ENCODE data around the gene SFMBT2.

DNA sequence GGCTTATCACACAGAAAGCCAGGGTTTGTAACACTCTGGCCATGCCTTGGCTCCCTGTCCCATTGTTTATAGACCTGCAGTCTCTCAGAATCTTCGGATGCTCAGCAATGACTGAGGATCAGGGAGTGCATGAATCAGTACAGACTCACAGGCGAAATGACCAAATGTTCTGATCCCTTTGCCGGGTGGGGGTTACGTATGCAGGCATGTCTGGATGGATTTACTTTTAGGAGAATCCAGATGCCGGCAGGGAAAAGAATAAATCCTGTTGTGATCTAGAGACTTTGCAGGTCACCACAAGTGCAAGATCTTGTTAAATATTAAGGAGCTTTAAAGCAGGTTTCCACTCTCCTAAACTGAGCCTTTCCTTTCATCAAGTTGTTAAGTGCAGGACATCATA lies 149.5 kb downstream of the SFMBT2 start:
- TF ChIP-seq GABPA (IDR thresholded peaks at IDR 0.05; ENCODE audit: low read depth, low read length) (no peak), GABPA (CRISPR knock-in tag; IDR thresholded peaks at IDR 0.05; ENCODE audit: low read depth) (no peak), EZH2 (conservative IDR thresholded peaks at IDR 0.05; ENCODE audit: low read depth, low read length) (no peak), ELF1 (CRISPR knock-in tag; IDR thresholded peaks at IDR 0.05) (no peak), FOXP1 (IDR thresholded peaks at IDR 0.05) (no peak), FOXP1 (CRISPR knock-in tag; IDR thresholded peaks at IDR 0.05) (no peak), NCOA1 (CRISPR knock-in tag; IDR thresholded peaks at IDR 0.05) (no peak), HIVEP1 (CRISPR knock-in tag; IDR thresholded peaks at IDR 0.05) (no peak), PAX8 (CRISPR knock-in tag; IDR thresholded peaks at IDR 0.05; ENCODE audit: borderline replicate concordance) (no peak)
- TF ChIP-seq, protein P1, sequence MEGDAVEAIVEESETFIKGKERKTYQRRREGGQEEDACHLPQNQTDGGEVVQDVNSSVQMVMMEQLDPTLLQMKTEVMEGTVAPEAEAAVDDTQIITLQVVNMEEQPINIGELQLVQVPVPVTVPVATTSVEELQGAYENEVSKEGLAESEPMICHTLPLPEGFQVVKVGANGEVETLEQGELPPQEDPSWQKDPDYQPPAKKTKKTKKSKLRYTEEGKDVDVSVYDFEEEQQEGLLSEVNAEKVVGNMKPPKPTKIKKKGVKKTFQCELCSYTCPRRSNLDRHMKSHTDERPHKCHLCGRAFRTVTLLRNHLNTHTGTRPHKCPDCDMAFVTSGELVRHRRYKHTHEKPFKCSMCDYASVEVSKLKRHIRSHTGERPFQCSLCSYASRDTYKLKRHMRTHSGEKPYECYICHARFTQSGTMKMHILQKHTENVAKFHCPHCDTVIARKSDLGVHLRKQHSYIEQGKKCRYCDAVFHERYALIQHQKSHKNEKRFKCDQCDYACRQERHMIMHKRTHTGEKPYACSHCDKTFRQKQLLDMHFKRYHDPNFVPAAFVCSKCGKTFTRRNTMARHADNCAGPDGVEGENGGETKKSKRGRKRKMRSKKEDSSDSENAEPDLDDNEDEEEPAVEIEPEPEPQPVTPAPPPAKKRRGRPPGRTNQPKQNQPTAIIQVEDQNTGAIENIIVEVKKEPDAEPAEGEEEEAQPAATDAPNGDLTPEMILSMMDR (CRISPR knock-in tag; IDR thresholded peaks at IDR 0.05) = no peak
- TF ChIP-seq, protein P2, sequence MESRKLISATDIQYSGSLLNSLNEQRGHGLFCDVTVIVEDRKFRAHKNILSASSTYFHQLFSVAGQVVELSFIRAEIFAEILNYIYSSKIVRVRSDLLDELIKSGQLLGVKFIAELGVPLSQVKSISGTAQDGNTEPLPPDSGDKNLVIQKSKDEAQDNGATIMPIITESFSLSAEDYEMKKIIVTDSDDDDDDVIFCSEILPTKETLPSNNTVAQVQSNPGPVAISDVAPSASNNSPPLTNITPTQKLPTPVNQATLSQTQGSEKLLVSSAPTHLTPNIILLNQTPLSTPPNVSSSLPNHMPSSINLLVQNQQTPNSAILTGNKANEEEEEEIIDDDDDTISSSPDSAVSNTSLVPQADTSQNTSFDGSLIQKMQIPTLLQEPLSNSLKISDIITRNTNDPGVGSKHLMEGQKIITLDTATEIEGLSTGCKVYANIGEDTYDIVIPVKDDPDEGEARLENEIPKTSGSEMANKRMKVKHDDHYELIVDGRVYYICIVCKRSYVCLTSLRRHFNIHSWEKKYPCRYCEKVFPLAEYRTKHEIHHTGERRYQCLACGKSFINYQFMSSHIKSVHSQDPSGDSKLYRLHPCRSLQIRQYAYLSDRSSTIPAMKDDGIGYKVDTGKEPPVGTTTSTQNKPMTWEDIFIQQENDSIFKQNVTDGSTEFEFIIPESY (CRISPR knock-in tag; IDR thresholded peaks at IDR 0.05) = no peak

All from HepG2 (cell line).